Endothelial cell (in vitro differentiated cells): ENCODE measurements around the gene EIF4ENIF1. TPM values are rescaled to one million over a fixed set of nuclear protein-coding genes. Genes with fewer than 3 reads are reported as not detected.

ENCODE experiments used
- DNase-seq: peaks from one replicate; pipeline ENCODE4 v3.0.0; 2021; ENCODE audit warnings: low spot score
- H3K27ac Mint-ChIP-seq: one replicate; pipeline ENCODE4 v1.8.0; 2021; ENCODE audit warnings: mixed read lengths, inconsistent platforms; ENCODE audit not compliant: unreplicated experiment
- H3K27me3 Mint-ChIP-seq: one replicate; pipeline ENCODE4 v1.8.0; 2021; ENCODE audit warnings: mild to moderate bottlenecking, moderate library complexity, mixed read lengths, inconsistent platforms; ENCODE audit not compliant: unreplicated experiment
- H3K36me3 Mint-ChIP-seq: one replicate; pipeline ENCODE4 v1.8.0; 2021; ENCODE audit warnings: mild to moderate bottlenecking, low read depth, mixed read lengths, inconsistent platforms; ENCODE audit not compliant: unreplicated experiment
- H3K4me1 Mint-ChIP-seq: one replicate; pipeline ENCODE4 v1.8.0; 2021; ENCODE audit warnings: mild to moderate bottlenecking, mixed read lengths, inconsistent platforms; ENCODE audit not compliant: unreplicated experiment
- H3K4me3 Mint-ChIP-seq: one replicate; pipeline ENCODE4 v1.8.0; 2021; ENCODE audit warnings: mild to moderate bottlenecking, mixed read lengths, inconsistent platforms; ENCODE audit not compliant: unreplicated experiment
- H3K9me3 Mint-ChIP-seq: one replicate; pipeline ENCODE4 v1.8.0; 2021; ENCODE audit warnings: mixed read lengths, inconsistent platforms; ENCODE audit not compliant: unreplicated experiment
- CTCF ChIP-seq: fragments of 200-600 bp; sonication (generic); IDR thresholded peaks from one replicate; pipeline ENCODE4 v1.5.0; 2021; ENCODE audit warnings: antibody characterized with exemption; ENCODE audit not compliant: unreplicated experiment
- total RNA-seq: library from RNA; stranded (reverse); fragmentation: NEBNext Ultra II Directional; extraction: Animal tissue kit (Norgen Biotek cat#: 25700); gene quantifications from one replicate; pipeline ENCODE4 v1.2.1, GENCODE V29; 2021; ENCODE audit not compliant: unreplicated experiment

Gene EIF4ENIF1
- total RNA-seq, 1 donor from 2014 or later = 35.7 TPM

DNA sequence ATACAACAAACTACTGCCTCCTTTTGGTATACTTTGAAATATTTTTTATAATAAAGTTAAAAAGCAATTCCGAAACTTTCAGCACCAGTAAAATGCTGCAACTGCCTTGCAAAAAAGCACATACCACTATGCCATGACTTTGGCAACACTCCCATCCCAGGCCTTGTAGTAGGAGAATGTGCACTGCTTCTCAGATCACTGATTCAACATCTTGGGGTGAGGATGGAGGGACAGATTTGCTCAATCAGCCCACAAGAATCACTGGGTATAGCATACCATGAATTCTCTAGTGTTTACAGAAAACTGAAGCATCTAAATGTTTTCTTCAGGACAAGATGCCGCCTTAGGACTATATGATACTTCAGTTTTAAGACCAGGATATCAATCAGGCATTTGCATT, 14.9 kb downstream of the EIF4ENIF1 start:
- H3K36me3 Mint-ChIP-seq = peaks cover 7% of the 10 kb centered on the region
- no peak overlapping the region for H3K4me3 Mint-ChIP-seq
- H3K4me1 Mint-ChIP-seq = no peaks in the 10 kb centered on the region
- no peak for TF ChIP-seq CTCF
- no peak for DNase-seq
- no peaks in the 10 kb centered on the region for H3K9me3 Mint-ChIP-seq
- no peaks in the 10 kb centered on the region for H3K27me3 Mint-ChIP-seq
- no peak overlapping the region for H3K27ac Mint-ChIP-seq

DNA sequence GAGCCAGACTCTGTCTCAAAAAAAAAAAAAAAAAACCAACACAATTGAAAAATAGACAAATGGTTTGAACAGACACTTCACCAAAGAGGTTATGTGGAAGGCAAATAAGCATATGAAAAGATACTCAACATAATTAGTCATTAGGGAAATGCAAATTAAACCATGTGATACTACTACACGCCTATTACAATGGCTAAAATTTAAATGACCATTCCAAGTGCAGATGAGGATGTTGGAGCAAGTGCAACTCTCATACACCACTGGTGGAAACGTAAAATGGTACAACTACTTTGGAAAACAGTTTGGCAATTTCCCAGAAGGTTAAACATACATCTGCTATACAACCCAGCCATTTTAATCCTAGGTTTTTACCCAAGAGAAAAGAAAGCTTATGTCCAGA, 24.3 kb downstream of the EIF4ENIF1 start:
- H3K4me1 Mint-ChIP-seq = no peaks in the 10 kb centered on the region
- no peak overlapping the region for H3K4me3 Mint-ChIP-seq
- no peak for TF ChIP-seq CTCF
- H3K9me3 Mint-ChIP-seq = no peaks in the 10 kb centered on the region
- peaks cover 39% of the 10 kb centered on the region for H3K36me3 Mint-ChIP-seq
- peaks cover 1% of the 10 kb centered on the region for H3K27me3 Mint-ChIP-seq
- DNase-seq = no peak
- no peak overlapping the region for H3K27ac Mint-ChIP-seq

GRCh38 chr22:31461699-31462098, 27.9 kb downstream of the EIF4ENIF1 start:
- Mint-ChIP-seq H3K36me3 (peaks cover 37% of the 10 kb centered on the region), H3K4me3 (peak overlapping the region; percentile 57), H3K27ac (no peak overlapping the region), H3K4me1 (no peaks in the 10 kb centered on the region), H3K9me3 (no peaks in the 10 kb centered on the region), H3K27me3 (no peaks in the 10 kb centered on the region)
- DNase-seq = no peak
- TF ChIP-seq CTCF = no peak

GRCh38 chr22:31451709-31452571, 37.7 kb downstream of the EIF4ENIF1 start:
- H3K4me1 Mint-ChIP-seq = no peaks in the 10 kb centered on the region
- H3K4me3 Mint-ChIP-seq = no peak overlapping the region
- peak; percentile 6 for DNase-seq
- no peaks in the 10 kb centered on the region for H3K27me3 Mint-ChIP-seq
- no peaks in the 10 kb centered on the region for H3K9me3 Mint-ChIP-seq
- H3K27ac Mint-ChIP-seq = no peak overlapping the region
- TF ChIP-seq CTCF = no peak
- H3K36me3 Mint-ChIP-seq = peaks cover 17% of the 10 kb centered on the region

GRCh38 chr22:31449506-31449905, 40.1 kb downstream of the EIF4ENIF1 start:
- peaks cover 27% of the 10 kb centered on the region for H3K36me3 Mint-ChIP-seq
- no peaks in the 10 kb centered on the region for H3K27me3 Mint-ChIP-seq
- no peaks in the 10 kb centered on the region for H3K4me1 Mint-ChIP-seq
- TF ChIP-seq CTCF = no peak
- no peaks in the 10 kb centered on the region for H3K9me3 Mint-ChIP-seq
- H3K4me3 Mint-ChIP-seq = no peak overlapping the region
- no peak for DNase-seq
- no peak overlapping the region for H3K27ac Mint-ChIP-seq
